HG02981 (cell line): ENCODE measurements around the gene EYS.

ENCODE experiments used
- ATAC-seq: cut with Tn5 transposase; IDR thresholded peaks from one replicate; pipeline ENCODE4 v1.9.1; 2021; ENCODE audit warnings: mild to moderate bottlenecking, moderate library complexity; ENCODE audit not compliant: unreplicated experiment

The EYS gene

DNA sequence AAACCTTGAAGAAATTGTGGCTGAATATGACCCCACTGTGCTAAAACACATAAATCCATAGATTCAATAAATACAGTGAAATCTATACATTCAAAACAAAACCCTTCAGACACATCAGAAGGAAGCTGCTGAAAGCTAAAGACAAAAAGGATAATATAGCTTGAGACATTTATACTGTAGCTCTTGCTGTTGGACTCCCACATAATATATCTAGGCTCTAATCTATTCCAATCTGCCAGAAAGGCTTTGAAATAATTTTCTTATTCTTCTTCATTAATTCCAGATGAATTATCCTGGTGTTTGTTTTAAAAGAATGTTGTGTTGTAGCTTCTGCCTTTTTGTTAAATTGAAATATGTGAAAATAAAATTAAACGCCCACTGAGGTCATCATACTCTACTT is 454.0 kb downstream of the EYS start:
- no peak for ATAC-seq

DNA sequence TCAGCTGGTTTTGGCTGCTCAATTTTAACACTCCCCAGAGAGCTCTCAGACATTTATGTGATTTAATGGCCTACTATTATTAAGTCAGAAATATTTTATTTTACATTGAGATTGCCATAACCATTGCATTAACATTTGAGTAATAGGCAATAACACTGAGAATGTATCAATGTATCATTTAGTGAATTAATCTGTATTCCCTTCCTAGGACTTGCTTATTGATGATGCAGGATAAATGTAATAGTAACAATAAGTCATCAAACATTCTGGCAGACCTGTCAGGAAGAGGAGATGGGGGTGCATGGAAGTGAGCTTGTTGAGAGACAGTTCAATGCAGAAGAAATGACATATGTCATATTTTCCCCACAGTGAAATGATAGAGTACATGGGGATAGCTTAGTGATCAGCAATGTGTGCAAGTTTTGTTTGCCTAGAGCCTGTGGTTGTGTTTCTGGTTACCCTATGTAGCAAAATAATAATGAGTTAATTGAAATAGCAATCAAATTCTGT is 458.9 kb downstream of the EYS start:
- ATAC-seq: no peak

DNA sequence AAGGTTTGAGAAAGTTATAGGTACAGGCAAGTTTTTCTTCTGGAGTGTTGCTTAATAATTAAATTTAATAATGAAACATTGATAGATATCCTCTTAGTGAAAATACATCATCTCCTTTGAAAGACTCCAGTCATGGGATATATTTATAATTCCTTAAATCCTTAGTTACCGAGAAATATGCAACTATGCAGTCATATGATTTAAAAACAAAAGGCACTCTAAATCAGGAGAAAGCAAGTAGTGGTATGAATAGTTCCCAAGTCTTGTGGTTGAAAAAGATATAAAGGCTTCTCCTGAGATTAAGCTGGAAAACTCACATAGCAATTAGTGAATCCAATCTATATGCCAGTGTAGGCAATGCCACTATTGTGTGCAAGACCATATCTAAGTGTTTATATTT is 475.4 kb downstream of the EYS start:
- no peak for ATAC-seq

GRCh38 chr6:65229825-65230224 is 477.2 kb downstream of the EYS start:
- no peak for ATAC-seq

DNA sequence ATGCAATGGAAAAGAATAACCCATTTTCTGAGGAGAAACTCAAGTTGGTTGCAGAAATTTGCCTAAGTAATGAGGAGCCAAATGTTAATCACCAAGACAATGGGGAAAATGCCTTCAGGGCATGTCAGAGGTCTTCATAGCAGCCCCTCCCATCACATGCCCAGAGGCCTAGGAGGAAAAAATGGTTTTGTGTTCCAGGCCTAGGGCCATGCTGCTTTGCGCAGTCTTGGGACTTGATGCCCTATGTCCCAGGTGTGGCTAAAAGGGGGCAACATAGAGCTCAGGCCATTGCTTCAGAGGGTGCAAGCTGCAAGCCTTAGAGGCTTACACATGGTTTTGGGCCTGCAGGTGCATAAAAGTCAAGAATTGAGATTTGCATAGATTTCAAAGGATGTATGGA is 485.9 kb downstream of the EYS start:
- ATAC-seq: no peak

DNA sequence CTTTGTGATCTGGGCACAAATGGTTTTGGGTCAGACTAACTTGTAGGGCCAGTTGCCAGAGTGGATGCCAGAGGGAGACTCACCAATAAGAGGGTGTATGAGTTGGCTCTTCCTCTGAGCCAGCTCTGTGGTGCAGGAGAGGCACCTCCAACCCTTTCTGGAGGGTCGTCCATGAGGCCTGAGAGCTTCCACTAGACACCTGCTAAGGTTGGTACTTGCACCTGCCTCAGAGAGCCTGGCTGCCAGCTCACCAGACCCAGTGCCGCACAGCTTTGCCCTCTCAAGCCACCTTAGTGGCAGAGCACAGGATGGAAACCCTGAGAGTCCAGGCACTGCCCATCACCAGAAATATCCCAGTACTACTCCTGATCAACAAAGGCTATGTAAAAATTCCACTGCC is 504.3 kb downstream of the EYS start:
- no peak for ATAC-seq

- no peak for ATAC-seq
Observed at GRCh38 chr6:65199683-65200082, 507.3 kb downstream of the EYS start.

- no peak for ATAC-seq
Observed at GRCh38 chr6:65199121-65199520, 507.9 kb downstream of the EYS start.

- ATAC-seq: no peak
Observed at GRCh38 chr6:65191471-65191870, 515.6 kb downstream of the EYS start.

GRCh38 chr6:65189236-65189881 is 517.7 kb downstream of the EYS start:
- no peak for ATAC-seq

- no peak for ATAC-seq
Observed at GRCh38 chr6:65186826-65187225, 520.2 kb downstream of the EYS start.

- ATAC-seq: no peak
Observed at GRCh38 chr6:65182681-65183080, 524.3 kb downstream of the EYS start.

DNA sequence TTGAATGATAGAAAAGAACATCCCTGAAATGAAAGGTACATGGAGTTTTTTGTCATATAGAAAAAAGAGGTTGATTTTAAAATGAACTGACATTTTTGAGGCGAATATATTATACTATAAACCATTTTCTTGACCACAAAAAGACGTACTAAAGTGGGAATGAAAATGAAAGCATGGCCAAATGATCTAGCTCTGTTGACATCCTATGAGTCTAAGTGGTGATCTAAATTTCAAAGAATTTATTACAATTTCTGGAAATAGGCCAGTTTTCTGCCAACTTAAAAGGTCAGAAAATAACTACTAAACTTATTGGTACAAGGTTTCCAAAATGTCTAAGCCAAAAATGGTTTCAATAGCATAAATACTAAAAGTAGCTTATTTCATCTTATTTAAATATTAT is 536.8 kb downstream of the EYS start:
- ATAC-seq: no peak

GRCh38 chr6:65161661-65162060 is 545.4 kb downstream of the EYS start:
- no peak for ATAC-seq

- no peak for ATAC-seq
Observed at GRCh38 chr6:65157025-65157424, 550.0 kb downstream of the EYS start.

- no peak for ATAC-seq
Observed at GRCh38 chr6:65155083-65155482, 551.9 kb downstream of the EYS start.

- no peak for ATAC-seq
Observed at GRCh38 chr6:65149841-65150240, 557.2 kb downstream of the EYS start.

GRCh38 chr6:65148839-65149238 is 558.2 kb downstream of the EYS start:
- ATAC-seq: no peak

DNA sequence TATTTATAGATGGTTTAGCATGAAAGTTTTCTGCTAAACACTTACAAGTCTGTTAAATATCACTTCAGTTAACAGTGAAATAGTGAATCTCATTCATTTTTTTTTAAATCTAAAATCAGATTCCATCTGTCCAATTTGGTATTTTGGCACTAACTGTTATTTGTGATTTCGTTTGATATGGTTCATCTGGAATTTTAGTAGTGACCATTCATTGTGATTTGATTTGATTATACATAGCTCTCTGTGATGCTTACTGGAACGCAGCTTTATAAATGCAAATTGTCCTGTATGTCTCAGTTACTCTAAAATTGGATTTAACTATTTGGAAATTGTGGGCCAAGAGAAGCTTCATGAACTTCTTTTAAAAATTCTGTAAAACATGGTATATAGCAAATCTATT is 571.5 kb downstream of the EYS start:
- ATAC-seq: no peak

GRCh38 chr6:65126667-65127066 is 580.4 kb downstream of the EYS start:
- ATAC-seq: no peak

GRCh38 chr6:65123521-65123920 is 583.5 kb downstream of the EYS start:
- ATAC-seq: no peak

- no peak for ATAC-seq
Observed at GRCh38 chr6:65117817-65118409, 589.1 kb downstream of the EYS start.

- ATAC-seq: no peak
Observed at GRCh38 chr6:65116326-65116725, 590.7 kb downstream of the EYS start.
